Measurements from ENCODE around the gene USP17L27.
"Not testable (repeated sequence)": the region's sequence is repeated elsewhere in the genome, so short reads cannot be mapped to it uniquely, and the experiment has no call there.

USP17L27 gene

GRCh38 chr4:9343848-9344247 is at the start of gene USP17L27:
Gene USP17L27, plus strand, starts transcription at chr4:9344148. Its CDS starts 0 bp downstream, at chr4:9344148.
- not testable (repeated sequence) for DNase-seq

GRCh38 chr4:9324191-9324590 is 19.8 kb upstream of the USP17L27 start:
- DNase-seq, result not testable (repeated sequence)

GRCh38 chr4:9324865-9325264 is 19.1 kb upstream of the USP17L27 start, which contains the start of gene USP17L24:
Gene USP17L24, plus strand, starts transcription at chr4:9325165. Its CDS starts 0 bp downstream, at chr4:9325165.
- not testable (repeated sequence) for DNase-seq

- not testable (repeated sequence) for DNase-seq
Measured at GRCh38 chr4:9329611-9330010, 14.3 kb upstream of the USP17L27 start, which contains the start of gene USP17L25. Gene USP17L25, plus strand, starts transcription at chr4:9329911. Its CDS starts 0 bp downstream, at chr4:9329911.

GRCh38 chr4:9334358-9334757 is 9.6 kb upstream of the USP17L27 start, which contains the start of gene USP17L26:
Gene USP17L26, plus strand, starts transcription at chr4:9334658. Its CDS starts 0 bp downstream, at chr4:9334658.
- DNase-seq, result not testable (repeated sequence)

GRCh38 chr4:9339103-9339502 is 4.8 kb upstream of the USP17L27 start, which contains the start of gene USP17L5:
Gene USP17L5, plus strand, starts transcription at chr4:9339403. Its CDS starts 0 bp downstream, at chr4:9339403.
- DNase-seq, result not testable (repeated sequence)

GRCh38 chr4:9348593-9348992 is 4.6 kb downstream of the USP17L27 start, which contains the start of gene USP17L28:
Gene USP17L28, plus strand, starts transcription at chr4:9348893. Its CDS starts 0 bp downstream, at chr4:9348893.
- not testable (repeated sequence) for DNase-seq

GRCh38 chr4:9350866-9351265 is 6.9 kb downstream of the USP17L27 start:
- DNase-seq, result not testable (repeated sequence)

- DNase-seq, result not testable (repeated sequence)
Measured at GRCh38 chr4:9353338-9353737, 9.4 kb downstream of the USP17L27 start, which contains the start of gene USP17L29. Gene USP17L29, plus strand, starts transcription at chr4:9353638. Its CDS starts 0 bp downstream, at chr4:9353638.

- not testable (repeated sequence) for DNase-seq
Measured at GRCh38 chr4:9362829-9363228, 18.9 kb downstream of the USP17L27 start, which contains the start of gene USP17L30. Gene USP17L30, plus strand, starts transcription at chr4:9363129. Its CDS starts 0 bp downstream, at chr4:9363129.

GRCh38 chr4:9379881-9380280 is 35.9 kb downstream of the USP17L27 start:
- not testable (repeated sequence) for DNase-seq

GRCh38 chr4:9381012-9381534 is 37.1 kb downstream of the USP17L27 start:
- DNase-seq, result not testable (repeated sequence)

GRCh38 chr4:9384126-9384525 is 40.2 kb downstream of the USP17L27 start:
- DNase-seq, result no peak

- not testable (repeated sequence) for DNase-seq
Measured at GRCh38 chr4:9389001-9389400, 45.1 kb downstream of the USP17L27 start.
